Ovary (tissue), 9 donors: Measurements from ENCODE around the gene GRID1. TPM values are rescaled to one million over a fixed set of nuclear protein-coding genes. Genes with fewer than 3 reads are reported as not detected.
A peak's percentile ranks its signal among the peaks of the same experiment; 100 is the strongest.

Experiments
- DNase-seq, 5 donors: peaks; one replicate each; pipeline ENCODE4 v3.0.0-alpha.2; 2019 to 2020
- H3K27ac ChIP-seq, 2 donors: fragments of 200-600 bp; one replicate each; pipeline versions ENCODE4 v1.5.1 to v1.8.0; 2019 to 2022
- H3K27me3 ChIP-seq: fragments of 200-600 bp; one replicate; pipeline ENCODE4 v1.8.0; 2022
- H3K36me3 ChIP-seq: fragments of 200-600 bp; sonication (generic); one replicate; pipeline ENCODE4 v1.5.1; 2019
- H3K4me1 ChIP-seq: one replicate; pipeline ENCODE4 v1.8.1; 2013; ENCODE audit warnings: mild to moderate bottlenecking, moderate library complexity; ENCODE audit not compliant: insufficient read depth
- H3K4me3 ChIP-seq: fragments of 200-600 bp; sonication (generic); one replicate; pipeline ENCODE4 v1.5.1; 2017
- H3K9me3 ChIP-seq, 2 donors: fragments of 200-600 bp in 1 of 2; sonication (generic) in 1 of 2; one replicate each; pipeline versions ENCODE4 v1.5.1 to v1.8.1; 2013 to 2019; ENCODE audit warnings: mild to moderate bottlenecking in 1 of 2, moderate library complexity in 1 of 2
- EP300 ChIP-seq: sonication (generic); formaldehyde crosslinking; IDR thresholded peaks from one replicate; pipeline ENCODE4 v1.6.1; 2017; ENCODE audit warnings: antibody characterized with exemption
- POLR2A ChIP-seq: fragments of 450-650 bp; IDR thresholded peaks from one replicate; pipeline ENCODE4 v1.6.1; 2017; ENCODE audit warnings: antibody characterized with exemption, mild to moderate bottlenecking, moderate library complexity
- WGBS, 3 donors: extraction: QIAGEN DNeasy Blood & Tissue Kit in 1 of 3; methylation state at CpG; one replicate each; pipeline versions ENCODE4 v1.1.5 to v1.1.7; 2013 to 2017; 5-methylcytosine and 5-hydroxymethylcytosine counted together
- intact Hi-C, 4 donors: fragments of 100-400 bp; cut with DNase I; formaldehyde crosslinking; loops; one replicate each; pipeline versions ENCODE4 v1.11.0 to v1.15.1; 2022 to 2023
- polyA plus RNA-seq, 2 donors: library from polyadenylated mRNA; stranded (reverse); fragments of 200-250 nt in 1 of 2; fragments of 350-450 nt in 1 of 2; fragmentation: Illumina TruSeq in 1 of 2; extraction: RNeasy Lipid Tissue Mini Kit (QIAGEN cat#74804) in 1 of 2; gene quantifications; one replicate each; pipeline ENCODE4 v1.2.3, GENCODE V29; 2013 to 2014
- total RNA-seq, 7 donors: library from RNA; depleted of rRNA in 2 of 7; stranded (reverse); fragments of >200 nt in 2 of 7; fragmentation: NEBNext Ultra II Directional in 3 of 7; extraction: Animal tissue kit (Norgen Biotek cat#: 25700) in 3 of 7; gene quantifications; one replicate each; pipeline versions ENCODE4 v1.1.0 to v1.2.4, GENCODE V29; 2016 to 2023
- TF ChIP-seq, protein P1 (sequence below), 3 donors: fragments of 450-650 bp in 2 of 3; fragments of 200-600 bp in 1 of 3; IDR thresholded peaks; one replicate each; pipeline versions ENCODE4 v1.5.1 to v1.8.0; 2016 to 2022; ENCODE audit warnings: antibody characterized with exemption in 3 of 3, mild to moderate bottlenecking in 1 of 3
- donor health status: DM: no; HTN: no; CAD: no; lungs with moderate emphysema.
- donor health status: DM: no; HTN: no; CAD: no.
- donor health status: Bipolar disorder and iron deficiency.
- donor health status: DM: yes; HTN: yes; CAD: no.
- donor health status: DM: no; HTN: no; CAD: no.
- donor health status: DM: yes; HTN: yes; CAD: no.

Gene GRID1
- total and polyA plus RNA-seq, 9 donors, result 0.57 to 6.2 (median 1.8) TPM

DNA sequence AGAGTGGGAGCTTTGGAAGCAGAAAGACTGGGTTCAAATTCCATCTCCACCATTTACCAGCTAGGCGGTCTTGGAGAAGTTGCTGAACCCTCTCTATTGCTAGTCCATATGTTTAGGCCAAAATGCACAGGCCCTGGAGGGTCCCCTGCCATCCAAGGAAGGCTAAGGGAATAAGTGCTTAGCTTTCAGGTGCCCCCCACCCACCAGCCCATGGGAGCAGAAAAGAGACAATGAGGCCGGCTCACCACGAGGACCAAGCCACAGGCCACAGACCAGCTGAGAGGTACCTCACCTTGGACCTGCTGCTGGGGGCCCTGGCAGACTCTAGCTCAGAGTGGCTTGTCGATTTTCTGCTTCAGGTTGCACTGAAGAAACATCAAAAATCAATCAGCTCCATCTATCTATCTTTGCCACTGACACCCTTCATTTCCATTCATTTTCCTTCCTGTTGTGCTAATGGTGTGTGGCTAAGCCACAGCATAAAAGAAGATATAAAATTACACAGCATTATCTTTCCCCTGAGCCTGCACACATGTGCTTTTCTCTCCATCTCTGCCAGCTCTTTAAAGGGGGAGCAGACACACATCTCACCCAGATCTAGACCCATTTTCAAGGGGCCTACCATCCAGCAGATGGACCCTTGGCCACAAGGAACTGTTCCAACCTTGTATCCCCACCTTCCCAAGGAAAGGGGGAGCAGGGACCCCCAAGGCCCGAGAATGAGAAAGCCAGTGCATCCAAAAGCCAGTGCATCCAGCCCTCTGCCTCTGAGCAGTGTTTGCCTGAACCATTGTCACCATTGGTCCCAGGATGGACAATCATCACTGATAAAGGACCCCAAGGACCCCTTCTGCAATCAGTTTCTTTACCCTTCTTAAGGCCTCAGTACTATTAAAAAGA, 65.4 kb downstream of the GRID1 start:
- no peaks in the 10 kb centered on the region for H3K4me1 ChIP-seq
- intact Hi-C loops, result no loop called here
- peak in 1 of 5 donors; percentile 12 for DNase-seq
- no peak for TF ChIP-seq EP300
- TF ChIP-seq POLR2A, result no peak
- TF ChIP-seq, protein P1, sequence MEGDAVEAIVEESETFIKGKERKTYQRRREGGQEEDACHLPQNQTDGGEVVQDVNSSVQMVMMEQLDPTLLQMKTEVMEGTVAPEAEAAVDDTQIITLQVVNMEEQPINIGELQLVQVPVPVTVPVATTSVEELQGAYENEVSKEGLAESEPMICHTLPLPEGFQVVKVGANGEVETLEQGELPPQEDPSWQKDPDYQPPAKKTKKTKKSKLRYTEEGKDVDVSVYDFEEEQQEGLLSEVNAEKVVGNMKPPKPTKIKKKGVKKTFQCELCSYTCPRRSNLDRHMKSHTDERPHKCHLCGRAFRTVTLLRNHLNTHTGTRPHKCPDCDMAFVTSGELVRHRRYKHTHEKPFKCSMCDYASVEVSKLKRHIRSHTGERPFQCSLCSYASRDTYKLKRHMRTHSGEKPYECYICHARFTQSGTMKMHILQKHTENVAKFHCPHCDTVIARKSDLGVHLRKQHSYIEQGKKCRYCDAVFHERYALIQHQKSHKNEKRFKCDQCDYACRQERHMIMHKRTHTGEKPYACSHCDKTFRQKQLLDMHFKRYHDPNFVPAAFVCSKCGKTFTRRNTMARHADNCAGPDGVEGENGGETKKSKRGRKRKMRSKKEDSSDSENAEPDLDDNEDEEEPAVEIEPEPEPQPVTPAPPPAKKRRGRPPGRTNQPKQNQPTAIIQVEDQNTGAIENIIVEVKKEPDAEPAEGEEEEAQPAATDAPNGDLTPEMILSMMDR (IDR thresholded peaks at IDR 0.05), result no peak
- H3K27me3 ChIP-seq, result no peaks in the 10 kb centered on the region
- no peaks in the 10 kb centered on the region for H3K9me3 ChIP-seq
- H3K27ac ChIP-seq, result no peak overlapping the region
- WGBS, 3 donors, result 78 to 88% (median 84%) methylated on average over 5 of the region's 5 CpGs
- H3K4me3 ChIP-seq, result no peak overlapping the region
- H3K36me3 ChIP-seq, result no peaks in the 10 kb centered on the region

DNA sequence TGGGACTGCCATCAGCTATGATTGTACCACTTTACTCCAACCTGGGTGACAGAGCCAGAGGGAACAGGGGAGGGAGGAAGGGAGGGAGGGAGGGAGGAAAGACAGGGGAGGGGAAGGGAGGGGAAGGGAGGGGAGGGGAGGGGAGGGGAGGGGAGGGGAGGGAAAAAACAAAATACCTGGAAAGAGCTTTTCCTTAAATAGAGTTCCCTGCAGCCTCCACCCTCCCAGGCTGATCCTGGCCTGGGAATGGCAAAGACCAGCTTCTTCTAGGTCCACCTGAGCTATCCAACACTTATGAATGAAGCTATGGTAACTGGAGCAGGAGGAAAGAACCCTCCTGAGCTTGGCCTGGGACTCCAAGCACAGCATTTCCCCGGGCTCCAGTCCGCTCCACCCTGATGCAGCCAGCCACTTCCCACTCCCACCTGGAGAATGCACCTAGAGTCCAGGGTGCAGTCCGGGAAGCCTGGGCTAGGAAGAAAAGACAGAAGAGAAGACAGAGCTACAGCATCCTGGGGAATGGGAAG, 66.1 kb downstream of the GRID1 start:
- no peak overlapping the region for H3K27ac ChIP-seq
- H3K27me3 ChIP-seq, result no peaks in the 10 kb centered on the region
- no peak overlapping the region for H3K4me3 ChIP-seq
- TF ChIP-seq POLR2A, result no peak
- TF ChIP-seq, protein P1 (IDR thresholded peaks at IDR 0.05), result no peak
- TF ChIP-seq EP300, result no peak
- 80 to 89% (median 86%) methylated on average over 3 of the region's 3 CpGs for WGBS, 3 donors
- peak in 1 of 5 donors; percentile 3 for DNase-seq
- H3K36me3 ChIP-seq, result no peaks in the 10 kb centered on the region
- H3K4me1 ChIP-seq, result no peaks in the 10 kb centered on the region
- H3K9me3 ChIP-seq, result no peaks in the 10 kb centered on the region
- intact Hi-C loops, result no loop called here

DNA sequence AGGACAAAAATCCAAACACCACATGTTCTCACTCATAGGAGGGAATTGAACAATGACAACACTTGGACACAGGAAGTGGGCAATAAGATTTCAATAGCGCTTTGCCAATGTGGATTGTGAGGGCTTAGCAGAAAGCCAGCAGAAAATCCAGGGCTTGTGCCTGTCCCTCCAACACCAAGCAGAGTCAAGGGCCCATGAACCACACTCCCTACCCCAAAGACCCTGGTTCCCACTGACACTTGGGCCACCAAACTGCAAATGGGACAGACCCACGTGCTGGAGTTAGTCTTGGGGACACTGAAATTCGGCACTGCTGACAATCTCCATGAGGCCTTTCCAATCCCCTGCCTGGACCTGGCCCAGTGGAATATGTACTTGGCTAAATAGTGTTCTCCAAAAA, 67.0 kb downstream of the GRID1 start:
- Histone ChIP-seq H3K9me3 (no peaks in the 10 kb centered on the region), H3K4me1 (no peaks in the 10 kb centered on the region), H3K36me3 (no peaks in the 10 kb centered on the region), H3K27me3 (no peaks in the 10 kb centered on the region), H3K27ac (no peak overlapping the region), H3K4me3 (no peak overlapping the region)
- 84 to 91% (median 86%) methylated on average over 3 of the region's 3 CpGs for WGBS, 3 donors
- peak in 1 of 5 donors; percentile 4 for DNase-seq
- TF ChIP-seq, protein P1 (IDR thresholded peaks at IDR 0.05), result no peak
- TF ChIP-seq POLR2A (no peak), EP300 (no peak)
- intact Hi-C loops, result no loop called here

DNA sequence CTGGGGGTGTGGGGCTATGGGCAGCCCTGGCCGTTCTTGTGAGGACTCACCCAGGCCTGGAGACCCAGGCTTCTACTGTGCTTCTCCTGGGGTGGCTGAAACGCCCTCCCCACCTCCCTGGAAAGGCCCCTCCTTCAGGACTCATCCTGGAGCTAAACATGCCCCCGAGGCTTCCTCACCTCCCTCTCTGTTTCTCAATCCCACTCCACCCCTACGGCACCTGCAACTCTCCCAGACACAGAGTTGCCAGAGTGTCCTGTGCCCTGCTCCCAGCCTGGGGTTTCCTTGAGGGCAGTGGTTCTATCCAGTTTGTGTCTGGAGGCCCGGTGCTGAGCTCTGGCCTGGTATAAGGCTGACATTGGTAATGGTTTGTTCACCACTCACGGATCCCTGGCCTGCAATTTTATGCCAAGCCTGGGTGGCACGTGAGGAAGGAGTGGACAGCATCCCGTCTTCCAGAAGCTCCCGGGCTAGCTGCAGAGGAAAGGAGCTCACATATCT, 68.0 kb downstream of the GRID1 start:
- WGBS, 3 donors, result 64 to 73% (median 69%) methylated on average over 9 of the region's 9 CpGs
- H3K4me1 ChIP-seq, result no peaks in the 10 kb centered on the region
- H3K36me3 ChIP-seq, result no peaks in the 10 kb centered on the region
- intact Hi-C loops, result no loop called here
- H3K27me3 ChIP-seq, result no peaks in the 10 kb centered on the region
- H3K27ac ChIP-seq, result no peak overlapping the region
- H3K4me3 ChIP-seq, result no peak overlapping the region
- H3K9me3 ChIP-seq, result no peaks in the 10 kb centered on the region
- DNase-seq, result peak in 1 of 5 donors; percentile 7
- TF ChIP-seq EP300 (no peak), POLR2A (no peak)
- TF ChIP-seq, protein P1 (IDR thresholded peaks at IDR 0.05), result no peak
